Upper lobe of right lung (tissue), 1 donor: ENCODE results near the gene CD300LG. TPM values are rescaled to one million over a fixed set of nuclear protein-coding genes. Genes with fewer than 3 reads are reported as not detected.

Source experiments
- ATAC-seq: fragments of 200-7000 bp; cut with Tn5 transposase; one replicate; pipeline ENCODE4 v1.9.1; 2020; ENCODE audit warnings: mild to moderate bottlenecking, moderate library complexity
- DNase-seq: peaks from one replicate; pipeline ENCODE4 v3.0.0-alpha.2; 2020
- H3K27ac ChIP-seq: fragments of 200-600 bp; one replicate; pipeline ENCODE4 v1.8.0; 2022
- H3K27me3 ChIP-seq: fragments of 200-600 bp; one replicate; pipeline ENCODE4 v1.8.0; 2022; ENCODE audit warnings: mild to moderate bottlenecking
- H3K36me3 ChIP-seq: fragments of 200-600 bp; one replicate; pipeline ENCODE4 v1.8.0; 2022
- H3K4me1 ChIP-seq: fragments of 200-600 bp; one replicate; pipeline ENCODE4 v1.8.0; 2022
- H3K4me3 ChIP-seq: fragments of 200-600 bp; one replicate; pipeline ENCODE4 v1.8.0; 2022; ENCODE audit warnings: mild to moderate bottlenecking
- H3K9me3 ChIP-seq: fragments of 200-600 bp; one replicate; pipeline ENCODE4 v1.8.0; 2022
- CTCF ChIP-seq: fragments of 200-600 bp; IDR thresholded peaks from one replicate; pipeline ENCODE4 v1.8.0; 2022; ENCODE audit warnings: antibody characterized with exemption
- intact Hi-C: fragments of 100-400 bp; cut with DNase I; formaldehyde crosslinking; loops from one replicate; pipeline ENCODE4 v1.11.0; 2022
- total RNA-seq: library from RNA; stranded (reverse); fragmentation: NEBNext Ultra II Directional; extraction: Animal tissue kit (Norgen Biotek cat#: 25700); gene quantifications from one replicate; pipeline ENCODE4 v1.2.1, GENCODE V29; 2021
- donor health status: DM: no; HTN: yes; CAD: no; lungs with severe emphysema.

Gene CD300LG
- total RNA-seq, 1 donor from 2014 or later: 0.81 TPM

GRCh38 chr17:43816336-43817320 is 30.3 kb upstream of the CD300LG start:
- no peak overlapping the region for H3K4me3 ChIP-seq
- no peaks in the 10 kb centered on the region for H3K4me1 ChIP-seq
- intact Hi-C loops: no loop called here
- DNase-seq (no peak), ATAC-seq (no peak)
- no peaks in the 10 kb centered on the region for H3K27me3 ChIP-seq
- no peaks in the 10 kb centered on the region for H3K9me3 ChIP-seq
- no peak overlapping the region for H3K27ac ChIP-seq
- H3K36me3 ChIP-seq: no peaks in the 10 kb centered on the region
- no peak for TF ChIP-seq CTCF

GRCh38 chr17:43817826-43818225 is 29.1 kb upstream of the CD300LG start:
- H3K27ac ChIP-seq: no peak overlapping the region
- ATAC-seq (no peak), DNase-seq (no peak)
- H3K27me3 ChIP-seq: no peaks in the 10 kb centered on the region
- no peak for TF ChIP-seq CTCF
- H3K4me1 ChIP-seq: no peaks in the 10 kb centered on the region
- no peaks in the 10 kb centered on the region for H3K9me3 ChIP-seq
- no peak overlapping the region for H3K4me3 ChIP-seq
- intact Hi-C loops: no loop called here
- no peaks in the 10 kb centered on the region for H3K36me3 ChIP-seq

GRCh38 chr17:43818966-43819365 is 28.0 kb upstream of the CD300LG start:
- DNase-seq: no peak
- Histone ChIP-seq H3K4me3 (no peak overlapping the region), H3K27ac (no peak overlapping the region), H3K4me1 (peaks cover 3% of the 10 kb centered on the region), H3K36me3 (no peaks in the 10 kb centered on the region), H3K9me3 (no peaks in the 10 kb centered on the region), H3K27me3 (no peaks in the 10 kb centered on the region)
- no peak for ATAC-seq
- intact Hi-C loops: no loop called here
- TF ChIP-seq CTCF: no peak

- Histone ChIP-seq H3K9me3 (no peaks in the 10 kb centered on the region), H3K27ac (no peak overlapping the region), H3K4me1 (peaks cover 3% of the 10 kb centered on the region), H3K4me3 (no peak overlapping the region), H3K27me3 (no peaks in the 10 kb centered on the region), H3K36me3 (no peaks in the 10 kb centered on the region)
- no peak for TF ChIP-seq CTCF
- intact Hi-C loops: no loop called here
- DNase-seq (no peak), ATAC-seq (no peak)
These were observed 26.2 kb upstream of the CD300LG start for GRCh38 chr17:43820759-43821158.

- H3K27ac ChIP-seq: no peak overlapping the region
These were observed 24.3 kb upstream of the CD300LG start for GRCh38 chr17:43822570-43823190.

More at GRCh38 chr17:43822570-43823190, 24.3 kb upstream of the CD300LG start:
- Histone ChIP-seq H3K9me3 (no peaks in the 10 kb centered on the region), H3K4me1 (peaks cover 3% of the 10 kb centered on the region), H3K27me3 (no peaks in the 10 kb centered on the region), H3K36me3 (no peaks in the 10 kb centered on the region), H3K4me3 (no peak overlapping the region)
- ATAC-seq: peak; percentile 14
- TF ChIP-seq CTCF: no peak
- DNase-seq: peak; percentile 40
- intact Hi-C loops: no loop called here
